Measurements from ENCODE around the gene RNF141. TPM values are rescaled to one million over a fixed set of nuclear protein-coding genes. Genes with fewer than 3 reads are reported as not detected.

The RNF141 gene
- total and polyA plus RNA-seq, 2 of the 13 experiments (the other 11 are each of a cell fraction or from before 2014, with no cell fraction given) = 9.3 to 22.4 TPM

- Histone ChIP-seq H3K27me3 (ENCODE audit: control insufficient read depth in 1 of 2, insufficient read depth in 2 of 2, low read length in 2 of 2) (no peaks in the 10 kb centered on the region), H2AFZ (ENCODE audit: low read length) (no peak overlapping the region), H3K4me2 (ENCODE audit: low read depth, low read length) (no peak overlapping the region), H4K20me1 (ENCODE audit: insufficient read depth, low read length) (no peaks in the 10 kb centered on the region), H3K4me1 (ENCODE audit: insufficient read depth, low read length) (peaks cover 21% of the 10 kb centered on the region), H3K79me2 (ENCODE audit: insufficient read depth, low read length) (no peaks in the 10 kb centered on the region), H3K9me3 (ENCODE audit: low read length) (no peaks in the 10 kb centered on the region), H3K4me3 (replicated peaks in 1 of 3; ENCODE audit: insufficient read depth in 1 of 3, low read depth in 2 of 3, low read length in 3 of 3) (no peak overlapping the region), H3K9ac (ENCODE audit: insufficient read depth, low read depth, low read length) (no peak overlapping the region), H3K27ac (ENCODE audit: extremely low read length, insufficient read depth, low read length) (no peak overlapping the region), H3K36me3 (replicated peaks in 1 of 2; ENCODE audit: control insufficient read depth in 1 of 2, insufficient read depth in 2 of 2, low read length in 2 of 2) (no peaks in the 10 kb centered on the region)
- POLR2A ChIA-PET = interaction anchor here (0.7 to 1.5 kb wide), 2 partner anchors 51 to 192 kb away, joined by 3 to 4 read pairs; partner anchors contain the start of gene RNF141
- no TSS peak for BruUV-seq (replicated peaks)
- CTCF ChIA-PET (ENCODE audit: low intra/inter-chr PET ratio, low total read pairs) = no interaction called here
- no peak for DNase-seq (ENCODE audit: low spot score)
- no peak for FAIRE-seq
- no peak for ATAC-seq
- in situ Hi-C loops (cut with HindIII; ENCODE audit: extremely low pct_ligation_motif_present, low pct_unique_long_range_greater_than_20kb) = no loop called here
- intact Hi-C loops (cut with micrococcal nuclease; ENCODE audit: unreplicated experiment) = no loop called here
- 60% methylated on average over 5 of the region's 5 CpGs for WGBS (ENCODE audit: low lambda C conversion rate)
- no peak for TF ChIP-seq NCOA2 (CRISPR knock-in tag; IDR thresholded peaks at IDR 0.05)
- no peak for TF ChIP-seq ZNF142 (CRISPR knock-in tag; IDR thresholded peaks at IDR 0.05)
- no peak for TF ChIP-seq ZSCAN9 (CRISPR knock-in tag; IDR thresholded peaks at IDR 0.05; ENCODE audit: borderline replicate concordance)
- TF ChIP-seq HBP1 (CRISPR knock-in tag; IDR thresholded peaks at IDR 0.05; ENCODE audit: low read depth) = no peak
- TF ChIP-seq CREM (IDR thresholded peaks at IDR 0.05) = no peak
- no peak for TF ChIP-seq CREM (CRISPR knock-in tag; IDR thresholded peaks at IDR 0.05)
- TF ChIP-seq E2F2 (CRISPR knock-in tag; IDR thresholded peaks at IDR 0.05; ENCODE audit: borderline replicate concordance) = no peak
- TF ChIP-seq ARNT (IDR thresholded peaks at IDR 0.05) = no peak
- no peak for TF ChIP-seq SUZ12 (IDR thresholded peaks at IDR 0.05; ENCODE audit: low read depth, low read length)
- TF ChIP-seq ZNF850 (CRISPR knock-in tag; conservative IDR thresholded peaks at IDR 0.05) = no peak
- TF ChIP-seq ZNF607 (CRISPR knock-in tag; IDR thresholded peaks at IDR 0.05; ENCODE audit: borderline replicate concordance) = no peak
- TF ChIP-seq FIP1L1 (IDR thresholded peaks at IDR 0.05; ENCODE audit: borderline replicate concordance, insufficient read depth, low read depth, low read length) = no peak
- no peak for TF ChIP-seq ZNF678 (CRISPR knock-in tag; IDR thresholded peaks at IDR 0.05)
- no peak for TF ChIP-seq BCLAF1 (IDR thresholded peaks at IDR 0.05)
- no peak for TF ChIP-seq ELF4 (CRISPR knock-in tag; IDR thresholded peaks at IDR 0.05; ENCODE audit: borderline replicate concordance)
- no peak for TF ChIP-seq ZMYM2 (CRISPR knock-in tag; IDR thresholded peaks at IDR 0.05)
Measured at GRCh38 chr11:10490032-10490397, 51.0 kb downstream of the RNF141 start.
